Sigmoid colon (tissue), 4 donors: ENCODE measurements around the gene SLC25A30.

Source experiments
- CTCF ChIP-seq, 4 experiments: fragments of 450-650 bp in 3 of 4; fragments of 200-600 bp in 1 of 4; IDR thresholded peaks; one replicate each; pipeline ENCODE4 v1.5.1; 2016 to 2019; ENCODE audit warnings: antibody characterized with exemption in 4 of 4, mild to moderate bottlenecking in 3 of 4, moderate library complexity in 2 of 4
- POLR2A ChIP-seq, 2 donors: fragments of 450-650 bp; IDR thresholded peaks; one replicate each; pipeline ENCODE4 v1.6.1; 2016; ENCODE audit warnings: antibody characterized with exemption in 2 of 2, mild to moderate bottlenecking in 2 of 2, moderate library complexity in 2 of 2
- POLR2AphosphoS5 ChIP-seq, 4 donors: sonication (generic); formaldehyde crosslinking; IDR thresholded peaks; one replicate each; pipeline ENCODE4 v1.6.1; 2017; ENCODE audit warnings: antibody characterized with exemption in 4 of 4

- TF ChIP-seq CTCF (IDR thresholded peaks at IDR 0.05) (no peak), POLR2A (IDR thresholded peaks at IDR 0.05) (no peak), POLR2AphosphoS5 (IDR thresholded peaks at IDR 0.05) (no peak)
These were observed 15.1 kb downstream of the SLC25A30 start for GRCh38 chr13:45403081-45403480.
